Smooth muscle cell (in vitro differentiated cells): ENCODE measurements around the gene LHFPL6. TPM values are rescaled to one million over a fixed set of nuclear protein-coding genes. Genes with fewer than 3 reads are reported as not detected.

Source experiments
- DNase-seq: peaks from one replicate; lab custom pipeline; 2025; ENCODE audit not compliant: unreplicated experiment; lab: John Stamatoyannopoulos, UW
- H2AFZ ChIP-seq: fragments of 200-600 bp; sonication (generic); 2 replicates; pipeline ENCODE4 v1.6.0; 2016; ENCODE audit warnings: antibody characterized with exemption, low read depth, mild to moderate bottlenecking
- H3F3A ChIP-seq: fragments of 200-600 bp; sonication (generic); 2 replicates; pipeline ENCODE4 v1.6.0; 2017; ENCODE audit warnings: antibody characterized with exemption, low read depth
- H3K27ac ChIP-seq: fragments of 200-600 bp; sonication (generic); 2 replicates; pipeline ENCODE4 v1.5.1; 2016; ENCODE audit warnings: low read depth, mild to moderate bottlenecking
- H3K27me3 ChIP-seq: fragments of 200-600 bp; sonication (generic); 2 replicates; pipeline ENCODE4 v1.6.1; 2016; ENCODE audit warnings: low read depth, mild to moderate bottlenecking
- H3K36me3 ChIP-seq: fragments of 200-600 bp; sonication (generic); 2 replicates; pipeline ENCODE4 v1.5.1; 2016; ENCODE audit warnings: low read depth
- H3K4me1 ChIP-seq: fragments of 200-600 bp; sonication (generic); 2 replicates; pipeline ENCODE4 v1.5.1; 2016; ENCODE audit warnings: low read depth
- H3K4me2 ChIP-seq: fragments of 200-600 bp; sonication (generic); 2 replicates; pipeline ENCODE4 v1.6.0; 2016; ENCODE audit warnings: mild to moderate bottlenecking
- H3K4me3 ChIP-seq: fragments of 200-600 bp; sonication (generic); 2 replicates; pipeline ENCODE4 v1.5.1; 2016; ENCODE audit warnings: mild to moderate bottlenecking
- H3K79me2 ChIP-seq: fragments of 200-600 bp; sonication (generic); 2 replicates; pipeline ENCODE4 v1.6.0; 2016; ENCODE audit warnings: low read depth, mild to moderate bottlenecking
- H3K9ac ChIP-seq: fragments of 200-600 bp; sonication (generic); 2 replicates; pipeline ENCODE4 v1.6.0; 2016; ENCODE audit warnings: low read depth
- H3K9me3 ChIP-seq: fragments of 200-600 bp; sonication (generic); replicated peaks from 2 replicates; pipeline ENCODE4 v1.5.1; 2016; ENCODE audit warnings: low read depth
- H4K20me1 ChIP-seq: fragments of 200-600 bp; sonication (generic); 2 replicates; pipeline ENCODE4 v1.6.0; 2016; ENCODE audit warnings: low read depth
- CTCF ChIP-seq: fragments of 200-600 bp; sonication (generic); IDR thresholded peaks from 2 replicates; pipeline ENCODE4 v1.5.1; 2017; ENCODE audit warnings: borderline replicate concordance, mild to moderate bottlenecking, antibody characterized with exemption; ENCODE audit not compliant: insufficient read depth, poor library complexity, severe bottlenecking
- WGBS: methylation state at CpG from one replicate; pipeline ENCODE4 v1.1.7; 2016; ENCODE audit warnings: low lambda C conversion rate; 5-methylcytosine and 5-hydroxymethylcytosine counted together
- polyA plus RNA-seq: library from polyadenylated mRNA; unstranded; fragments of >200 nt; fragmentation: Nextera tagmentation; extraction: Ambion mirVana; gene quantifications from 2 replicates; pipeline ENCODE4 v1.2.1, GENCODE V29; 2016
- total RNA-seq: library from RNA; depleted of rRNA; stranded (reverse); fragments of >200 nt; gene quantifications from 2 replicates; pipeline ENCODE4 v1.2.3, GENCODE V29; 2014

LHFPL6 gene
- total and polyA plus RNA-seq, 2 experiments from 2014 or later, result 24.7 to 43.6 TPM

GRCh38 chr13:39462906-39463305, 140.1 kb downstream of the LHFPL6 start:
- Histone ChIP-seq H2AFZ (no peak overlapping the region), H3K36me3 (no peaks in the 10 kb centered on the region), H3K9me3 (no peaks in the 10 kb centered on the region), H3K4me2 (no peak overlapping the region), H3K27ac (peak overlapping the region; percentile 46), H3F3A (peaks cover 2% of the 10 kb centered on the region), H3K9ac (no peak overlapping the region), H3K79me2 (no peaks in the 10 kb centered on the region), H3K27me3 (no peaks in the 10 kb centered on the region), H3K4me3 (no peak overlapping the region), H4K20me1 (no peaks in the 10 kb centered on the region), H3K4me1 (no peaks in the 10 kb centered on the region)
- TF ChIP-seq CTCF, result no peak
- 92% methylated on average over 4 of the region's 4 CpGs for WGBS
- DNase-seq, result no peak

GRCh38 chr13:39462428-39462827, 140.6 kb downstream of the LHFPL6 start:
- Histone ChIP-seq H3K27me3 (no peaks in the 10 kb centered on the region), H3K9me3 (no peaks in the 10 kb centered on the region), H2AFZ (no peak overlapping the region), H3K9ac (no peak overlapping the region), H3K36me3 (no peaks in the 10 kb centered on the region), H3K4me1 (no peaks in the 10 kb centered on the region), H3K79me2 (no peaks in the 10 kb centered on the region), H3K27ac (peak overlapping the region; percentile 46), H3K4me3 (no peak overlapping the region), H3F3A (peaks cover 2% of the 10 kb centered on the region), H4K20me1 (no peaks in the 10 kb centered on the region), H3K4me2 (peak overlapping the region; percentile 37)
- no peak for DNase-seq
- TF ChIP-seq CTCF, result no peak
- WGBS, result 73% methylated on average over 2 of the region's 2 CpGs

- Histone ChIP-seq H3K27me3 (no peaks in the 10 kb centered on the region), H3K36me3 (no peaks in the 10 kb centered on the region), H3K9ac (no peak overlapping the region), H3K27ac (peak overlapping the region; percentile 46), H4K20me1 (no peaks in the 10 kb centered on the region), H3F3A (peaks cover 2% of the 10 kb centered on the region), H3K4me2 (peak overlapping the region; percentile 37), H3K79me2 (no peaks in the 10 kb centered on the region), H3K4me1 (no peaks in the 10 kb centered on the region), H2AFZ (no peak overlapping the region), H3K9me3 (no peaks in the 10 kb centered on the region), H3K4me3 (no peak overlapping the region)
- WGBS, result 57% methylated on average over 1 of the region's 1 CpG
- no peak for TF ChIP-seq CTCF
- DNase-seq, result no peak
Observed at GRCh38 chr13:39461685-39462266, 141.2 kb downstream of the LHFPL6 start.

- WGBS, result 100% methylated on average over 1 of the region's 1 CpG
- TF ChIP-seq CTCF, result no peak
- Histone ChIP-seq H3K9me3 (no peaks in the 10 kb centered on the region), H3K4me1 (peaks cover 10% of the 10 kb centered on the region), H3K4me2 (no peak overlapping the region), H3K27me3 (no peaks in the 10 kb centered on the region), H3K36me3 (no peaks in the 10 kb centered on the region), H3K9ac (no peak overlapping the region), H2AFZ (no peak overlapping the region), H3F3A (peaks cover 8% of the 10 kb centered on the region), H4K20me1 (no peaks in the 10 kb centered on the region), H3K79me2 (no peaks in the 10 kb centered on the region), H3K4me3 (no peak overlapping the region), H3K27ac (no peak overlapping the region)
- no peak for DNase-seq
Observed at GRCh38 chr13:39457274-39457673, 145.7 kb downstream of the LHFPL6 start.
